ENCODE data around the gene CCNH.

DNA sequence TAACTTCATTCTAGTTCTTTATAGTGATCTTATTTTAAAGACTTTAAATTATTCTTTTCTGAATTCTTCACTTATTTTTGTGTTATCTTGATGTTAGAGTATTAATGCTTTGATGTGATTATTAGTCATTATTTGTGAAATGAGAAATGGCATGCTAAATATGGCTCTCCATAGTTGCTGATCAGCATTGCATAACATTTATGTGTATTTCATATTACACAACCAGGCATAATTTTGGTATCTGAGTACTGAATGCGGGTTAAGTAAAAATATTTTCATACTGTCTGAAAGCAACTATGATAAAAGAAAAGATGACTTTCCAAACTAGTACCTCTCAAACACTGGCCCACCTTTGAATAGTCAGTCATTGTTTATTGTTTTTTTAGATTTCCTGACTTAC lies 41.1 kb upstream of the CCNH start:
- no peak for TF ChIP-seq FOS (IDR thresholded peaks at IDR 0.05; ENCODE audit: low read depth, low read length)
- TF ChIP-seq RCOR1 (IDR thresholded peaks at IDR 0.05; ENCODE audit: insufficient replicate concordance, low read length) = no peak
- TF ChIP-seq POLR2A (IDR thresholded peaks at IDR 0.05; ENCODE audit: low read depth, low read length) = no peak
- TF ChIP-seq, protein P1, sequence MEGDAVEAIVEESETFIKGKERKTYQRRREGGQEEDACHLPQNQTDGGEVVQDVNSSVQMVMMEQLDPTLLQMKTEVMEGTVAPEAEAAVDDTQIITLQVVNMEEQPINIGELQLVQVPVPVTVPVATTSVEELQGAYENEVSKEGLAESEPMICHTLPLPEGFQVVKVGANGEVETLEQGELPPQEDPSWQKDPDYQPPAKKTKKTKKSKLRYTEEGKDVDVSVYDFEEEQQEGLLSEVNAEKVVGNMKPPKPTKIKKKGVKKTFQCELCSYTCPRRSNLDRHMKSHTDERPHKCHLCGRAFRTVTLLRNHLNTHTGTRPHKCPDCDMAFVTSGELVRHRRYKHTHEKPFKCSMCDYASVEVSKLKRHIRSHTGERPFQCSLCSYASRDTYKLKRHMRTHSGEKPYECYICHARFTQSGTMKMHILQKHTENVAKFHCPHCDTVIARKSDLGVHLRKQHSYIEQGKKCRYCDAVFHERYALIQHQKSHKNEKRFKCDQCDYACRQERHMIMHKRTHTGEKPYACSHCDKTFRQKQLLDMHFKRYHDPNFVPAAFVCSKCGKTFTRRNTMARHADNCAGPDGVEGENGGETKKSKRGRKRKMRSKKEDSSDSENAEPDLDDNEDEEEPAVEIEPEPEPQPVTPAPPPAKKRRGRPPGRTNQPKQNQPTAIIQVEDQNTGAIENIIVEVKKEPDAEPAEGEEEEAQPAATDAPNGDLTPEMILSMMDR (conservative IDR thresholded peaks at IDR 0.05; ENCODE audit: low read depth, low read length) = no peak
- TF ChIP-seq MAZ (IDR thresholded peaks at IDR 0.05; ENCODE audit: borderline replicate concordance, low read depth, low read length) = no peak
- TF ChIP-seq RFX5 (IDR thresholded peaks at IDR 0.05; ENCODE audit: low read depth, low read length) = no peak
- no peak for TF ChIP-seq RAD21 (IDR thresholded peaks at IDR 0.05; ENCODE audit: low read length)

All from IMR-90 (cell line).